ENCODE results near the gene DLGAP4. TPM values are rescaled to one million over a fixed set of nuclear protein-coding genes. Genes with fewer than 3 reads are reported as not detected.

The DLGAP4 gene
- total and polyA plus RNA-seq, 2 of the 8 experiments (the other 6 are each of a cell fraction or from before 2014, with no cell fraction given): 41.2 to 57.2 TPM

DNA sequence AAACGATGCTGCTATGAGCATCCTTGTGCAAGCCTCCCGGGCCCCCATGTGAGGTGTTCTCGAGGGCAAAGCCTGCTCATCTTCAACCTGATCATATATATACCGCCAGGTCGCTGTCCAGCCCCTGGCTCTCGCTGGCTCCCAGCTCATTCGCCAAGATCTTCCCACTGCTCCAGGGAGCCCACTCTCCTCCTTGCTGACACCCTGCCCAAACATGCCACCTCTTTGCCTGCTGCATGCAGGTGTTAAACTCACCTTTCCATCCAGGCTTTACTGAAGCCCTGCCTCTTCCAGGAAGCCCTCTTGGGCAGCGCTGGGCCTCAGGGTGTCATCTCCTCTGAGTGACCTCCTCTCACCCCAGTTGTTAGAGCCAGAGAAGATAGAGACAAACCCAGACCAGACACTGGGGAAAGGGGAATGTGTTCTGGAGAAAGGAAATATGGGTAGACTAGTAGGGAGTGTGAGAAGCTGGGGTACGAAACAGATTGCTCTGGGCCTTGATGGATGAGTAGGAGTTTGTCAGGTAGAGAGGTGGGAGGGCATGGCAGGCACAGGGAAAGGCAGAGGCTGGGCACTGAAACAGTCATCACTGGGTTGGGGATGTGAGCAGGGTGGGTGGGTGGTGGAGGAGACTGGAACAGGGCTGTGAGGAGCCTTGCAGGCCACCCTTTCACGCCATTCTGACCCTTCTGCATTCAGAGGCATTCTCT lies 1.2 kb upstream of the DLGAP4 start:
- H4K5ac ChIP-seq (ENCODE audit: insufficient read length, low read depth, low read length): no peak overlapping the region
- H2AK5ac ChIP-seq (ENCODE audit: low read depth, low read length): no peak overlapping the region
- no peak overlapping the region for H2BK20ac ChIP-seq (ENCODE audit: low read length)
- no peak overlapping the region for H3K23ac ChIP-seq (ENCODE audit: insufficient read length)
- H2BK12ac ChIP-seq (ENCODE audit: low read depth, low read length): no peak overlapping the region
- 78% methylated on average over 10 of the region's 10 CpGs; no CpG with 5 or more reads in 1 of the 2 experiments for WGBS, 2 experiments (ENCODE audit: extremely low coverage in 1 of 2, insufficient coverage in 1 of 2, insufficient read length in 1 of 2, insufficient replicate concordance in 2 of 2, low coverage in 1 of 2, low lambda C conversion rate in 2 of 2, missing lambda C conversion rate in 1 of 2)
- H3K9me3 ChIP-seq (ENCODE audit: insufficient read depth in 2 of 2, low read depth in 1 of 2, low read length in 1 of 2): no peaks in the 10 kb centered on the region
- H4K91ac ChIP-seq (replicated peaks; ENCODE audit: insufficient read length, low read length): no peak overlapping the region
- FAIRE-seq: no peak
- no peak overlapping the region for H2BK5ac ChIP-seq (ENCODE audit: low read depth, low read length)
- no peaks in the 10 kb centered on the region for H3K36me3 ChIP-seq (ENCODE audit: control insufficient read depth in 2 of 4, insufficient read depth in 4 of 4, low read length in 3 of 4)
- H4K20me1 ChIP-seq (replicated peaks in 1 of 2; ENCODE audit: control insufficient read depth in 1 of 2, insufficient read depth in 2 of 2, low read length in 2 of 2): peaks cover 6 to 7% of the 10 kb centered on the region in 2 experiments
- peaks cover 2% of the 10 kb centered on the region for H3K79me1 ChIP-seq (ENCODE audit: low read depth, low read length)
- H3K14ac ChIP-seq (ENCODE audit: insufficient read length): no peak overlapping the region
- H3K4me1 ChIP-seq (replicated peaks in 1 of 4; ENCODE audit: control insufficient read depth in 3 of 4, insufficient read depth in 4 of 4, low read length in 3 of 4): peaks cover 0 to 9% (median 4%) of the 10 kb centered on the region in 4 experiments; a peak in 6 of 7 replicates
- DNase-seq (ENCODE audit: low read depth in 1 of 2, low spot score in 2 of 2): no peak
- no peaks in the 10 kb centered on the region for H3K79me2 ChIP-seq (ENCODE audit: control insufficient read depth in 1 of 2, insufficient read depth in 2 of 2, low read length in 2 of 2)
- ChIA-PET CTCF (ENCODE audit: partially characterized antibody) (interaction anchor here (0.6 to 1.7 kb wide), 2 partner anchors 95 to 97 kb away, joined by 3 to 7 read pairs; no protein-coding TSS in a partner anchor), POLR2A (ENCODE audit: partially characterized antibody) (interaction anchor here (1.2 kb wide), 1 partner anchor 18 kb away, joined by 3 read pairs; no protein-coding TSS in a partner anchor)
- no peak overlapping the region for H3K27ac ChIP-seq (ENCODE audit: low read depth, low read length)
- H3K4me3 ChIP-seq (ENCODE audit: extremely low read depth in 1 of 4, insufficient read depth in 2 of 4, low read depth in 3 of 4, low read length in 4 of 4): peak overlapping the region in 1 of 4 experiments; percentile 26; a peak in 2 of 8 replicates
- H3K18ac ChIP-seq (ENCODE audit: extremely low read depth, low read length): no peak overlapping the region
- no peak overlapping the region for H2BK120ac ChIP-seq (replicated peaks; ENCODE audit: low read depth, low read length)
- no peak overlapping the region for H3K9ac ChIP-seq (replicated peaks in 1 of 4; ENCODE audit: extremely low read depth in 1 of 4, low read depth in 3 of 4, low read length in 3 of 4)
- H4K8ac ChIP-seq (ENCODE audit: extremely low read depth, insufficient read depth, low read length): no peak overlapping the region
- H3K27me3 ChIP-seq (replicated peaks in 1 of 4; ENCODE audit: control insufficient read depth in 3 of 4, extremely low read depth in 1 of 4, insufficient read depth in 3 of 4, low read length in 3 of 4): peaks cover 0 to 30% (median 22%) of the 10 kb centered on the region in 4 experiments; a peak in 6 of 7 replicates
- H3K23me2 ChIP-seq (ENCODE audit: low read depth, low read length): peaks cover 14% of the 10 kb centered on the region; the same call in 1 of the 2 replicates
- H3K4me2 ChIP-seq (ENCODE audit: insufficient read depth in 1 of 2, low read depth in 2 of 2, low read length in 2 of 2): peak overlapping the region; percentile 64 to 66; a peak in 2 of 4 replicates
- H3K4ac ChIP-seq (replicated peaks; ENCODE audit: insufficient read length, low read depth, low read length): no peak overlapping the region
- H3K56ac ChIP-seq (replicated peaks; ENCODE audit: insufficient read length, low read depth, low read length): no peak overlapping the region
- H2AFZ ChIP-seq (ENCODE audit: low read length): no peak overlapping the region
- H2BK15ac ChIP-seq (ENCODE audit: low read length): no peak overlapping the region
- TF ChIP-seq, protein P1, sequence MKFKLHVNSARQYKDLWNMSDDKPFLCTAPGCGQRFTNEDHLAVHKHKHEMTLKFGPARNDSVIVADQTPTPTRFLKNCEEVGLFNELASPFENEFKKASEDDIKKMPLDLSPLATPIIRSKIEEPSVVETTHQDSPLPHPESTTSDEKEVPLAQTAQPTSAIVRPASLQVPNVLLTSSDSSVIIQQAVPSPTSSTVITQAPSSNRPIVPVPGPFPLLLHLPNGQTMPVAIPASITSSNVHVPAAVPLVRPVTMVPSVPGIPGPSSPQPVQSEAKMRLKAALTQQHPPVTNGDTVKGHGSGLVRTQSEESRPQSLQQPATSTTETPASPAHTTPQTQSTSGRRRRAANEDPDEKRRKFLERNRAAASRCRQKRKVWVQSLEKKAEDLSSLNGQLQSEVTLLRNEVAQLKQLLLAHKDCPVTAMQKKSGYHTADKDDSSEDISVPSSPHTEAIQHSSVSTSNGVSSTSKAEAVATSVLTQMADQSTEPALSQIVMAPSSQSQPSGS (IDR thresholded peaks at IDR 0.05; ENCODE audit: low read length): no peak
- TF ChIP-seq ZNF274 (IDR thresholded peaks at IDR 0.05; ENCODE audit: borderline replicate concordance, extremely low read depth, low read length) (no peak), RNF2 (IDR thresholded peaks at IDR 0.05; ENCODE audit: borderline replicate concordance, low read depth, low read length, missing control alignments, poor library complexity, severe bottlenecking) (no peak)

All from H1 (cell line).